Ascending aorta (tissue), 2 donors: ENCODE results near the gene MRAS. TPM values are rescaled to one million over a fixed set of nuclear protein-coding genes. Genes with fewer than 3 reads are reported as not detected.
"Not testable (repeated sequence)": the region's sequence is repeated elsewhere in the genome, so short reads cannot be mapped to it uniquely, and the experiment has no call there.

Source experiments
- DNase-seq, 2 donors: peaks; one replicate each; pipeline ENCODE4 v3.0.0-alpha.2; 2019; ENCODE audit warnings: low spot score in 2 of 2
- H3K27ac ChIP-seq, 2 donors: fragments of 200-600 bp; sonication (generic); one replicate each; pipeline ENCODE4 v1.5.1; 2016 to 2017; ENCODE audit warnings: mild to moderate bottlenecking in 1 of 2
- H3K27me3 ChIP-seq: fragments of 200-600 bp; sonication (generic); one replicate; pipeline ENCODE4 v1.5.1; 2017
- H3K36me3 ChIP-seq, 2 donors: fragments of 200-600 bp; sonication (generic); one replicate each; pipeline ENCODE4 v1.5.1; 2016
- H3K4me1 ChIP-seq, 2 donors: fragments of 200-600 bp; sonication (generic); one replicate each; pipeline ENCODE4 v1.5.1; 2016 to 2017; ENCODE audit warnings: mild to moderate bottlenecking in 1 of 2
- H3K4me3 ChIP-seq, 2 donors: fragments of 200-600 bp; sonication (generic); one replicate each; pipeline ENCODE4 v1.5.1; 2016 to 2017; ENCODE audit warnings: mild to moderate bottlenecking in 1 of 2
- H3K9me3 ChIP-seq, 2 donors: fragments of 200-600 bp; sonication (generic); one replicate each; pipeline ENCODE4 v1.5.1; 2016
- intact Hi-C: fragments of 100-400 bp; cut with DNase I; formaldehyde crosslinking; loops from one replicate; pipeline ENCODE4 v1.15.1; 2023
- total RNA-seq: library from RNA; depleted of rRNA; stranded (reverse); fragments of >200 nt; gene quantifications from one replicate; pipeline ENCODE4 v1.1.0, GENCODE V29; 2016
- TF ChIP-seq, protein P1 (sequence below), 3 experiments: fragments of 200-600 bp in 2 of 3; fragments of 450-650 bp in 1 of 3; sonication (generic) in 2 of 3; IDR thresholded peaks; one replicate each; pipeline ENCODE4 v1.5.1; 2016 to 2019; ENCODE audit warnings: antibody characterized with exemption in 3 of 3, mild to moderate bottlenecking in 1 of 3, moderate library complexity in 1 of 3

MRAS gene
- total RNA-seq, 1 donor from 2014 or later: 24.5 TPM

DNA sequence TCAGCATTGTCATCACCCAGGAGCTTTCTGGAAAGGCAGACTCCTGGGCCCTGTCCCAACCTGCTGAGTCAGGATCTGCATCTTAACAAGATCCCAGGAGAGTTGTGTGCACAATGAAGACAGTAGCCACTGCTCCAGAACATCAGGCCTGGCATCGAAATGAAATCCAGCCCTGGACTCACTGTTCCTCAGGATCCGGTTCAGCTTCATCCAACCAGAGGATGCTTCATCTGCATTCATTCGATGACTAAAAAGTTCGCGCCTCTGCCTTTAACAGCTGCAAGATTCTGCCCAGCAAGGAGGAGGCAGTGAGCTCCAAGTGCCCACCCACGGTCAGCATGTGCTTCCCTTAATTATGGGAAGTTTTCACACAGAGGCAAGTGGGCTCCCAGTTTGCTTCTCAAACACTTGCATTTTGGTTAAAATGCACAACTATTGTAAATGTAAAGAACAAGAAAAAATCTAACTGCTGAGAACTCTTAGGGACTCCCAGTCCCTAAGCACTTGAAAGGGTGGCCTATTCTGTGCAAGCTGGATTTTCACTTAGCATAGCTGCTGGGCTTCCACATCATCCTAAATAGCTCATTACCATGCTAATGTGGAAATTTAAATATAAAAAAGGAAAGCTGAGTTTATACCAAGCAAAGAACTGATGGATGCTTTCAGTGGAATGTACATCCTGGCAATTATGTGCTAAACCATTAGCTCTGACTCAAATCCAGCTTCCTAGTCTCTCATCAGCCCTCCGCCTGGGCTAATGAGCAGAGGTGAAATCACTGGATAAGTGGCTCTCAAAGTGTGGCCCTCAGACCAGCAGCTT lies 60.6 kb downstream of the MRAS start:
- peaks cover 8% of the 10 kb centered on the region in 2 donors for H3K36me3 ChIP-seq
- H3K27me3 ChIP-seq: no peaks in the 10 kb centered on the region
- no peak overlapping the region for H3K4me3 ChIP-seq
- intact Hi-C loops: no loop called here
- TF ChIP-seq, protein P1, sequence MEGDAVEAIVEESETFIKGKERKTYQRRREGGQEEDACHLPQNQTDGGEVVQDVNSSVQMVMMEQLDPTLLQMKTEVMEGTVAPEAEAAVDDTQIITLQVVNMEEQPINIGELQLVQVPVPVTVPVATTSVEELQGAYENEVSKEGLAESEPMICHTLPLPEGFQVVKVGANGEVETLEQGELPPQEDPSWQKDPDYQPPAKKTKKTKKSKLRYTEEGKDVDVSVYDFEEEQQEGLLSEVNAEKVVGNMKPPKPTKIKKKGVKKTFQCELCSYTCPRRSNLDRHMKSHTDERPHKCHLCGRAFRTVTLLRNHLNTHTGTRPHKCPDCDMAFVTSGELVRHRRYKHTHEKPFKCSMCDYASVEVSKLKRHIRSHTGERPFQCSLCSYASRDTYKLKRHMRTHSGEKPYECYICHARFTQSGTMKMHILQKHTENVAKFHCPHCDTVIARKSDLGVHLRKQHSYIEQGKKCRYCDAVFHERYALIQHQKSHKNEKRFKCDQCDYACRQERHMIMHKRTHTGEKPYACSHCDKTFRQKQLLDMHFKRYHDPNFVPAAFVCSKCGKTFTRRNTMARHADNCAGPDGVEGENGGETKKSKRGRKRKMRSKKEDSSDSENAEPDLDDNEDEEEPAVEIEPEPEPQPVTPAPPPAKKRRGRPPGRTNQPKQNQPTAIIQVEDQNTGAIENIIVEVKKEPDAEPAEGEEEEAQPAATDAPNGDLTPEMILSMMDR (IDR thresholded peaks at IDR 0.05): no peak
- H3K4me1 ChIP-seq: no peaks in the 10 kb centered on the region
- peaks cover 0 to 2% of the 10 kb centered on the region in 2 donors for H3K9me3 ChIP-seq
- DNase-seq: peak in 1 of 2 donors; percentile 27
- H3K27ac ChIP-seq: no peak overlapping the region

DNA sequence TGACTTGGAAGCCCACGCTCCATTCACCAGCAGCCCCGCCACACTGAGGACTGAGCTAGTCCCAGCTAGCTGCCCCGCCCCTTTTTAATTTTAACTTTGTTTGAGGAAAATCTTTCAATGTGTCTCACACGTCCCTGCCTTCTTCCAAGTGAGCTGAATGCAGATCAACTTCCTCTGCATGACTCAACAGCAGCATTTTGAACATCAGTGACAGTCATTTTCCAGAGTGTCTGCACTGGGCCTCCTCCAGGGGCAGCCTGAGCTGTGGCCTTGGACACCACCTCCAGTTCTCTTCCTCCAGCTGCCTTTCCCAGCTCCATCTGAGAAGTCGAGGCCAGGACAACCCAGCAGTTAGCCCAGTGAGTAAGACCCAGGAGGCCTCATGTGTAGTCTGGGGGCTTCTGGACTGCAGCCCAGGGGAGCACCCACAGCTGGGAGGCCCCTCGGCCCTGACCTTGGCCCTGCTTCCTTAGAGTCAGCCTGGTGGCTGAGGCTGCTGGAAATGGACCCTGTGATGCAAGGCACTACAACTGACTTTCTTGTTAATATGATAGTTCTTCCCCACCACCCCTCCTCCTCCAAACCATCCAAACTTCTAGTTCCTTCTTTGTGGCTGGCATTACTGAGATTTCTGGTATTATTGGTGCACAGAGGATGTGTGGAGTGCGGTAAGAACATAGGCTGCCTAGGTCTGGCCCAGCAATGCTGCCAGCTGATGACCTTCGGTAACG lies 64.6 kb downstream of the MRAS start:
- H3K4me3 ChIP-seq: no peak overlapping the region
- TF ChIP-seq, protein P1 (IDR thresholded peaks at IDR 0.05): no peak
- DNase-seq: no peak
- H3K9me3 ChIP-seq: no peaks in the 10 kb centered on the region
- no peaks in the 10 kb centered on the region for H3K36me3 ChIP-seq
- H3K27me3 ChIP-seq: no peaks in the 10 kb centered on the region
- H3K27ac ChIP-seq: no peak overlapping the region
- intact Hi-C loops: no loop called here
- H3K4me1 ChIP-seq: no peaks in the 10 kb centered on the region

DNA sequence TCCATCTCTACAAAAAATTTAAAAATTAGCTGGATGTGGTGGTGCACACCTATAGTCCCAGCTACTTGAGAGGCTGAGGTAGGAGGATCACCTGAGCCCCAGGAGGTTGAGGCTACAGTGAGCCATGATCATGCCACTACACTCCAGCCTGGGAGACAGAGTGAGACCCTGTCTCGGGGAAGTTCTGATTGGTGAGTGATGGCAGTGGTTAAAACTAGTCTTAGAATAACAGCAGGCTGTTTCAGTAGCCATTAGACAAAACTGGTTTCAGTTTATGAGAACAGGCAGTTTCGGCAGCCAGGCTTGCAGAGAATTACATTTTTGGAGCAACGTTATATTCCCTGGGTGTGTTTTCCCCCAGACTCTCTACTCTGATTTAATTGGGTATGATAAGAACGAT lies 67.9 kb downstream of the MRAS start:
- not testable (repeated sequence) for DNase-seq, H3K4me3 ChIP-seq, H3K9me3 ChIP-seq, H3K27ac ChIP-seq, H3K36me3 ChIP-seq, H3K27me3 ChIP-seq, H3K4me1 ChIP-seq
- intact Hi-C loops: loop anchor here (2.0 to 5.0 kb wide), 3 partner anchors 84 to 913 kb away; no protein-coding TSS in a partner anchor

DNA sequence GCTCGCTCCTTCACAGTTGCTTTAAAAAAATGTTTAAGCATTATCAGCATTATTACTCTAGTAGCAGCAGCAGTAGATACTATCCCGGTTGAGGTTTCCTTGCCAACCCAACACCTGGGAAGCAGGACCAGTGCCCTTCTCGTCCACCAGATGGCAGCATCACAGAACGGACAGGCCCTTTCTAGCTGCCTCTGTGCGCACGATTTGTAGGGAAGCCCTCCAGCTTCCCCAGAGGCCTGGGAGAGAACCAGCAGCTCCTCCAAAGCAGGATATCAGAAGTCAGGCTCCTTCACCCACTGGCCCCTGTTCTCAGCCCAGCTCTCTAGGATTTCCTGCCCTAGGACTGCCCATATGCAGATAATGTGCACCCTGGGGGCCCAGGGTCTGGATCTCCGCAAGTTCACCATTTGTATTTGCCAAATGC lies 69.2 kb downstream of the MRAS start:
- no peaks in the 10 kb centered on the region for H3K9me3 ChIP-seq
- TF ChIP-seq, protein P1 (IDR thresholded peaks at IDR 0.05): peak; percentile 63 to 90 (median 89)
- no peak overlapping the region for H3K27ac ChIP-seq
- peak in 1 of 2 donors; percentile 84 for DNase-seq
- H3K36me3 ChIP-seq: no peaks in the 10 kb centered on the region
- no peaks in the 10 kb centered on the region for H3K4me1 ChIP-seq
- H3K27me3 ChIP-seq: no peaks in the 10 kb centered on the region
- H3K4me3 ChIP-seq: no peak overlapping the region
- intact Hi-C loops: loop anchor here (2.0 to 5.0 kb wide), 3 partner anchors 85 to 911 kb away; no protein-coding TSS in a partner anchor

DNA sequence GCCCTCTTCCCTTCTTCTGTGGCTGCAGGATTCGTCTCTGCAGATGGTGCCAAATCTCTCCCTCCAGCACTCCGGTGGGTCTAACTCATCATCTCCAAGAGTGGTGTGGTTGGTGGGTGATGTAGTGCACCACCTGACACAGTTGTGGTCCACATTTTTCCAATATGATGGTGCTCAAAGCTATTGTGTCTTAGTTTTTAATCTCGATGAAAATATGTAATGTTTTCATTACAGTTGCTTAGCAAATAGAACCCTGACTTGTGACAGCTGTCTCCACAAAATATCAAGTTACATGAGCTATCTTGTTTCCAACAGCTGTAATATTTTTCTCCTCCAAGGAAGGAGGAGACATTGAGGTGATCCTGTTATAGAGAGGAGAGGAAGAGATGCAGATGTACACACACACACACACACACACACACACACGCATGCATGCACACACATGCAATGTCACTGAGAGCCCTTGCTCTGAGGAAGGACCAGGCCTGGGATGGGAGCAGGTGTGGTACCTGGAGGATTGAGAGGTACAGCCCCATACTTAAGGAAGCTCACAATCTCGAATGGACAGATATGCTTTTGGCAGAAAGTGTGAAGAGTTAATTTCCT lies 70.3 kb downstream of the MRAS start:
- Histone ChIP-seq H3K9me3 (no peaks in the 10 kb centered on the region), H3K36me3 (no peaks in the 10 kb centered on the region), H3K4me1 (no peaks in the 10 kb centered on the region), H3K27me3 (no peaks in the 10 kb centered on the region), H3K4me3 (no peak overlapping the region), H3K27ac (no peak overlapping the region)
- no peak for DNase-seq
- TF ChIP-seq, protein P1 (IDR thresholded peaks at IDR 0.05): no peak
- intact Hi-C loops: loop anchor here (5.0 kb wide), 1 partner anchor 86 kb away; no protein-coding TSS in a partner anchor
